HFFc6 (cell line): Measurements from ENCODE around the gene ATP6V1A. TPM values are rescaled to one million over a fixed set of nuclear protein-coding genes. Genes with fewer than 3 reads are reported as not detected.

ENCODE experiments used
- DNase-seq: peaks from one replicate; pipeline ENCODE4 v3.0.0-alpha.2; 2018
- H3K27ac Mint-ChIP-seq: 2 replicates; pipeline ENCODE4 v1.8.0; 2020; ENCODE audit warnings: mild to moderate bottlenecking, mixed read lengths
- H3K27me3 Mint-ChIP-seq: 2 replicates; pipeline ENCODE4 v1.8.0; 2021; ENCODE audit warnings: mild to moderate bottlenecking, moderate library complexity, mixed read lengths; ENCODE audit not compliant: insufficient read depth
- H3K36me3 Mint-ChIP-seq: 2 replicates; pipeline ENCODE4 v1.8.0; 2021; ENCODE audit warnings: low read depth, mixed read lengths
- H3K4me1 Mint-ChIP-seq: 2 replicates; pipeline ENCODE4 v1.8.0; 2020; ENCODE audit warnings: low read depth, mixed read lengths
- H3K4me3 Mint-ChIP-seq: 2 replicates; pipeline ENCODE4 v1.8.0; 2020; ENCODE audit warnings: mild to moderate bottlenecking, moderate library complexity, mixed read lengths
- H3K9me3 Mint-ChIP-seq: 2 replicates; pipeline ENCODE4 v1.8.0; 2020; ENCODE audit warnings: mild to moderate bottlenecking, mixed read lengths
- total RNA-seq, 6 experiments: library from RNA; stranded (reverse); fragmentation: NEBNext Ultra II Directional; extraction: Animal tissue kit (Norgen Biotek cat#: 25700); gene quantifications; 2 replicates in 1 of 6; 3 replicates in 5 of 6; pipeline ENCODE4 v1.2.3, GENCODE V29; 2021
- TF ChIP-seq, protein P1 (sequence below): fragments of 200-600 bp; sonication (generic); IDR thresholded peaks from 2 replicates; pipeline ENCODE4 v1.5.0; 2021; ENCODE audit warnings: antibody characterized with exemption, mild to moderate bottlenecking

Gene ATP6V1A
- total RNA-seq, 6 experiments from 2014 or later = 99.4 to 110 (median 101) TPM

- Mint-ChIP-seq H3K4me1 (peaks cover 27% of the 10 kb centered on the region), H3K9me3 (no peaks in the 10 kb centered on the region), H3K4me3 (no peak overlapping the region), H3K36me3 (peaks cover 15% of the 10 kb centered on the region), H3K27ac (no peak overlapping the region; the same call in 1 of the 2 replicates), H3K27me3 (no peaks in the 10 kb centered on the region; the same call in 1 of the 2 replicates)
- TF ChIP-seq, protein P1, sequence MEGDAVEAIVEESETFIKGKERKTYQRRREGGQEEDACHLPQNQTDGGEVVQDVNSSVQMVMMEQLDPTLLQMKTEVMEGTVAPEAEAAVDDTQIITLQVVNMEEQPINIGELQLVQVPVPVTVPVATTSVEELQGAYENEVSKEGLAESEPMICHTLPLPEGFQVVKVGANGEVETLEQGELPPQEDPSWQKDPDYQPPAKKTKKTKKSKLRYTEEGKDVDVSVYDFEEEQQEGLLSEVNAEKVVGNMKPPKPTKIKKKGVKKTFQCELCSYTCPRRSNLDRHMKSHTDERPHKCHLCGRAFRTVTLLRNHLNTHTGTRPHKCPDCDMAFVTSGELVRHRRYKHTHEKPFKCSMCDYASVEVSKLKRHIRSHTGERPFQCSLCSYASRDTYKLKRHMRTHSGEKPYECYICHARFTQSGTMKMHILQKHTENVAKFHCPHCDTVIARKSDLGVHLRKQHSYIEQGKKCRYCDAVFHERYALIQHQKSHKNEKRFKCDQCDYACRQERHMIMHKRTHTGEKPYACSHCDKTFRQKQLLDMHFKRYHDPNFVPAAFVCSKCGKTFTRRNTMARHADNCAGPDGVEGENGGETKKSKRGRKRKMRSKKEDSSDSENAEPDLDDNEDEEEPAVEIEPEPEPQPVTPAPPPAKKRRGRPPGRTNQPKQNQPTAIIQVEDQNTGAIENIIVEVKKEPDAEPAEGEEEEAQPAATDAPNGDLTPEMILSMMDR = no peak
- no peak for DNase-seq
These were observed 29.7 kb downstream of the ATP6V1A start for GRCh38 chr3:113776564-113776963.

GRCh38 chr3:113783463-113783862 is 36.6 kb downstream of the ATP6V1A start:
- peaks cover 5% of the 10 kb centered on the region for H3K36me3 Mint-ChIP-seq
- H3K4me3 Mint-ChIP-seq = peak overlapping the region; percentile 60; the same call in 1 of the 2 replicates

DNA sequence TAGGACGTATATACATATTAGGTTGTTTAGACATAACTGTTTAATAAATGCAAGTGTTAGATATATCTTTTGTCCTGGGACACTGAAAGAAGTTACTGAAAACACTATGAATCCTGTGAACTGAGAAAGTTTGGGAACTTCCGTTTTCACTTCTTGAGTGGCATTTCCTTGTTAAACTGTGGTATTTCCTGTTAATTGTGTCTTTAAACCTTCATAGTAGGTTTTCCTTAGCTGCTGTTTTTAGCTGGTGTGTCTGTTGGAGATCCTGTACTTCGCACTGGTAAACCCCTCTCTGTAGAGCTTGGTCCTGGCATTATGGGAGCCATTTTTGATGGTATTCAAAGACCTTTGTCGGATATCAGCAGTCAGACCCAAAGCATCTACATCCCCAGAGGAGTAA is 37.1 kb downstream of the ATP6V1A start:
- Mint-ChIP-seq H3K4me3 (peak overlapping the region; percentile 60), H3K36me3 (peaks cover 5% of the 10 kb centered on the region), H3K27ac (peak overlapping the region; percentile 97), H3K27me3 (peaks cover 2% of the 10 kb centered on the region; the same call in 1 of the 2 replicates), H3K4me1 (peaks cover 25% of the 10 kb centered on the region), H3K9me3 (no peaks in the 10 kb centered on the region)
- DNase-seq = no peak
- TF ChIP-seq, protein P1 = no peak

More at GRCh38 chr3:113783463-113783862, 36.6 kb downstream of the ATP6V1A start:
- Mint-ChIP-seq H3K27me3 (peaks cover 2% of the 10 kb centered on the region; the same call in 1 of the 2 replicates), H3K4me1 (peaks cover 21% of the 10 kb centered on the region), H3K9me3 (no peaks in the 10 kb centered on the region), H3K27ac (peak overlapping the region; percentile 97)
- TF ChIP-seq, protein P1 = no peak
- DNase-seq = peak; percentile 99

DNA sequence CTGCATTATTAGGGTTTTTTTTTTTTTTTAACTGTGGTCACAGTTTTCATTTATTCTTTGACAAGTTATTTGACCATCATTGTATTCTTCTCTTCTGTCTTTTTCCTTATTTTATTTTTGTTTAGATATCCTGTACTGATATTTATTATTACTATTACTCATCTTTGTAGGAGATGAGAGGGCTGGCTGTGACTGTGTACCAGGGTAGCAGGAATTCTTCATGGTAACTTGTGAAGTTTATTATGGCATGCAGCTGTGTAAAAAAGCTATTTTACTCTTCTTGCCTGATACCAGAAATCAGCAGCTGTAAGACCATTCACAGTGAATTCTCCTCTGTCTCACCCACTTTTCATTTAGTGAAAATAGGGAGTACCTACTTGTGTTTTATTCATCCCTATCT is 44.5 kb downstream of the ATP6V1A start:
- no peaks in the 10 kb centered on the region for H3K9me3 Mint-ChIP-seq
- H3K27me3 Mint-ChIP-seq = peaks cover 2% of the 10 kb centered on the region; the same call in 1 of the 2 replicates
- H3K36me3 Mint-ChIP-seq = peaks cover 19% of the 10 kb centered on the region
- H3K27ac Mint-ChIP-seq = no peak overlapping the region
- DNase-seq = no peak
- H3K4me1 Mint-ChIP-seq = peaks cover 19% of the 10 kb centered on the region
- TF ChIP-seq, protein P1 = no peak
- no peak overlapping the region for H3K4me3 Mint-ChIP-seq

- H3K36me3 Mint-ChIP-seq = peaks cover 19% of the 10 kb centered on the region
- no peak for DNase-seq
- no peak overlapping the region for H3K27ac Mint-ChIP-seq
- no peaks in the 10 kb centered on the region for H3K9me3 Mint-ChIP-seq
- TF ChIP-seq, protein P1 = no peak
- no peak overlapping the region for H3K4me3 Mint-ChIP-seq
- peaks cover 13% of the 10 kb centered on the region for H3K4me1 Mint-ChIP-seq
- no peaks in the 10 kb centered on the region for H3K27me3 Mint-ChIP-seq
These were observed 47.7 kb downstream of the ATP6V1A start for GRCh38 chr3:113794526-113794925.
